ENCODE results near the gene ZNF277.

DNA sequence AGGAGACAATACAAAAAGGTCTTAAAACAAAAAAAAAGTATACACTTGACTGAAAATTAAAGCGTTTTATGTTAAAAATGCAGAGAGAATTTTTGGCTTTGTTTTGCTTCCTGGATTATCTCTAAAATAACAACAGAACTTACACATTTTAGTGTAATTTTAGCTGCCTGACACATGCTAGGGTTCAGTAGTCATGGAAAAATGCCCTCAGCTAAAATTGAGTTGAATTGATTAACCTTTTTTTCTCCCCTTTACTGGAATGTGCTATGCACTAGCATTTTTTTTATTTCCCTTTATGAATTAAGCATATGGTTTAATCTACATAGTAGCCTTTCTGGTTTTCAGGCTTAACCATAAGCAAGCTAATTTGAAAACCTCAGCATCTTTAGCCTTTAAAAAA lies 89.9 kb downstream of the ZNF277 start:
- TF ChIP-seq, protein P1, sequence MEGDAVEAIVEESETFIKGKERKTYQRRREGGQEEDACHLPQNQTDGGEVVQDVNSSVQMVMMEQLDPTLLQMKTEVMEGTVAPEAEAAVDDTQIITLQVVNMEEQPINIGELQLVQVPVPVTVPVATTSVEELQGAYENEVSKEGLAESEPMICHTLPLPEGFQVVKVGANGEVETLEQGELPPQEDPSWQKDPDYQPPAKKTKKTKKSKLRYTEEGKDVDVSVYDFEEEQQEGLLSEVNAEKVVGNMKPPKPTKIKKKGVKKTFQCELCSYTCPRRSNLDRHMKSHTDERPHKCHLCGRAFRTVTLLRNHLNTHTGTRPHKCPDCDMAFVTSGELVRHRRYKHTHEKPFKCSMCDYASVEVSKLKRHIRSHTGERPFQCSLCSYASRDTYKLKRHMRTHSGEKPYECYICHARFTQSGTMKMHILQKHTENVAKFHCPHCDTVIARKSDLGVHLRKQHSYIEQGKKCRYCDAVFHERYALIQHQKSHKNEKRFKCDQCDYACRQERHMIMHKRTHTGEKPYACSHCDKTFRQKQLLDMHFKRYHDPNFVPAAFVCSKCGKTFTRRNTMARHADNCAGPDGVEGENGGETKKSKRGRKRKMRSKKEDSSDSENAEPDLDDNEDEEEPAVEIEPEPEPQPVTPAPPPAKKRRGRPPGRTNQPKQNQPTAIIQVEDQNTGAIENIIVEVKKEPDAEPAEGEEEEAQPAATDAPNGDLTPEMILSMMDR (IDR thresholded peaks at IDR 0.05; ENCODE audit: insufficient read depth, low read length, poor library complexity, severe bottlenecking): no peak
- TF ChIP-seq EZH2phosphoT487 (conservative IDR thresholded peaks at IDR 0.05; ENCODE audit: low read length): no peak
